SK-N-SH treated with all-trans-retinoic acid at 6 μM for 48 hours (cell line): ENCODE measurements around the gene THSD4.

Experiments
- ARNTL ChIP-seq: fragments of 450-650 bp; formaldehyde crosslinking; IDR thresholded peaks from 2 replicates; pipeline ENCODE4 v1.5.0; 2020; ENCODE audit warnings: low read depth, mild to moderate bottlenecking, moderate library complexity, borderline replicate concordance
- PATZ1 ChIP-seq: fragments of 250-450 bp; sonication (Bioruptor Pico); IDR thresholded peaks from 2 replicates; pipeline ENCODE4 v1.8.0; 2020; ENCODE audit warnings: mild to moderate bottlenecking, moderate library complexity, borderline replicate concordance

- TF ChIP-seq PATZ1 (CRISPR knock-in tag) (no peak), ARNTL (CRISPR knock-in tag) (no peak)
Measured at GRCh38 chr15:71729319-71729718, 614.0 kb downstream of the THSD4 start.
